ENCODE results near the gene LIN54. TPM values are rescaled to one million over a fixed set of nuclear protein-coding genes. Genes with fewer than 3 reads are reported as not detected.

The LIN54 gene
- total and polyA plus RNA-seq, 2 donors (not counting 1 experiment from before 2014, with no cell fraction given), result 13.3 to 15.2 TPM

DNA sequence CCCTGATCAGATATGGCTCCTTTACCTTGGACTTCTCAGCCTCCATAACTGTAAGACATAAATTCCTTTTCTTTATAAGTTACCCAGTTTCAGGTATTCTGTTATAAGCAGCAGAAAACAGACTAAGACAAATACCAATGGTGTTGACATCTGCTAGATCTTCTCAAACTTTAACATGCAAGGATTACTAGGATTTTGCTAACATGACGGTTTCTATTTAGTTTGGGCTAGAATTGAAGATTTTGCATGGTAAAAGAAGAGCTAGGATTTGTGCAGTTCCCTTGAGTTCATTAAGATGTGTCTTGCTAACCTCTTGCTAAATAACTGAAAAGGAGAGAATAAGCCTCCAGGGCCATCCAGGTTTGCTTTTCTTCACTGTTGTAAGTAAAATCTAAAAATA lies 19.1 kb upstream of the LIN54 start:
- DNase-seq (ENCODE audit: low read depth in 2 of 2), result no peak
- H3K4me2 ChIP-seq (ENCODE audit: extremely low read depth, insufficient read depth, low read length), result no peak overlapping the region
- TF ChIP-seq CTCF (conservative IDR thresholded peaks at IDR 0.05 in 1 of 2, IDR thresholded peaks at IDR 0.05 in 1 of 2; ENCODE audit: low read depth in 1 of 2, low read length in 2 of 2), result no peak
- no peak for TF ChIP-seq EZH2 (IDR thresholded peaks at IDR 0.05; ENCODE audit: low read length, missing control alignments)
- no peaks in the 10 kb centered on the region for H3K9me3 ChIP-seq (ENCODE audit: control insufficient read depth, insufficient read depth, low read depth, low read length)
- H2AFZ ChIP-seq (ENCODE audit: low read length), result no peak overlapping the region
- H4K20me1 ChIP-seq (ENCODE audit: control insufficient read depth, extremely low read depth, insufficient read depth, low read length), result no peaks in the 10 kb centered on the region
- H3K27me3 ChIP-seq (ENCODE audit: control insufficient read depth, insufficient read depth, low read length), result peaks cover 2% of the 10 kb centered on the region
- H3K9ac ChIP-seq (ENCODE audit: insufficient read depth, low read length), result no peak overlapping the region
- H3K79me2 ChIP-seq (ENCODE audit: control insufficient read depth, insufficient read depth, low read length), result no peaks in the 10 kb centered on the region
- no peak overlapping the region for H3K27ac ChIP-seq (ENCODE audit: insufficient read depth, low read length)
- H3K4me3 ChIP-seq (replicated peaks in 1 of 4; ENCODE audit: control extremely low read depth in 1 of 4, insufficient read depth in 1 of 4, low read depth in 3 of 4, low read length in 4 of 4), result no peak overlapping the region
- H3K36me3 ChIP-seq (ENCODE audit: control insufficient read depth, insufficient read depth, low read length), result no peaks in the 10 kb centered on the region
- no peaks in the 10 kb centered on the region for H3K4me1 ChIP-seq (ENCODE audit: control insufficient read depth, extremely low read depth, insufficient read depth, low read length)

DNA sequence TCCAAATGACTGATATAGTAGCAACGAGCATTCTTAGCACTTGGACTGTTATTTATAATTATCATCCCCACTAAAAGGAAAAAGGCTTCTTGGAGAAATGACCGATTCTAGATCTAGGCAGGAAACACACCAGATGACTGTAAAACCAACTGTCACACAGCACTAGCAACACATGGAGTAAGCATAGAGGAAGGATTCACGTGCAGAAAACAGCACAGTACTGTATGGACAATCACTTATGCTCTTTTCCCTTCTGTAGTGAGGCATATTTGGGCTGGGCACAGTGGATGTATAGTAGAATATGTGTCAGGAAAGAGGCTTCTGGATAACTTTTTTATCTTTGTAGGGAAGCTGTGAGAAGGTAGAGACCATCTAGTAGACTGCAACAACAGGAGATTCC lies 18.4 kb upstream of the LIN54 start:
- Histone ChIP-seq H3K4me3 (replicated peaks in 1 of 4; ENCODE audit: control extremely low read depth in 1 of 4, insufficient read depth in 1 of 4, low read depth in 3 of 4, low read length in 4 of 4) (no peak overlapping the region), H3K4me1 (ENCODE audit: control insufficient read depth, extremely low read depth, insufficient read depth, low read length) (no peaks in the 10 kb centered on the region), H4K20me1 (ENCODE audit: control insufficient read depth, extremely low read depth, insufficient read depth, low read length) (no peaks in the 10 kb centered on the region), H3K27ac (ENCODE audit: insufficient read depth, low read length) (no peak overlapping the region), H3K9ac (ENCODE audit: insufficient read depth, low read length) (no peak overlapping the region), H3K36me3 (ENCODE audit: control insufficient read depth, insufficient read depth, low read length) (no peaks in the 10 kb centered on the region), H2AFZ (ENCODE audit: low read length) (no peak overlapping the region), H3K27me3 (ENCODE audit: control insufficient read depth, insufficient read depth, low read length) (peaks cover 2% of the 10 kb centered on the region), H3K9me3 (ENCODE audit: control insufficient read depth, insufficient read depth, low read depth, low read length) (no peaks in the 10 kb centered on the region), H3K4me2 (ENCODE audit: extremely low read depth, insufficient read depth, low read length) (no peak overlapping the region), H3K79me2 (ENCODE audit: control insufficient read depth, insufficient read depth, low read length) (no peaks in the 10 kb centered on the region)
- DNase-seq (ENCODE audit: low read depth in 2 of 2), result no peak
- TF ChIP-seq EZH2 (IDR thresholded peaks at IDR 0.05; ENCODE audit: low read length, missing control alignments), result no peak
- TF ChIP-seq CTCF (conservative IDR thresholded peaks at IDR 0.05 in 1 of 2, IDR thresholded peaks at IDR 0.05 in 1 of 2; ENCODE audit: low read depth in 1 of 2, low read length in 2 of 2), result no peak

- H3K9ac ChIP-seq (ENCODE audit: insufficient read depth, low read length), result no peak overlapping the region
- H3K27me3 ChIP-seq (ENCODE audit: control insufficient read depth, insufficient read depth, low read length), result peaks cover 2% of the 10 kb centered on the region
- H3K4me1 ChIP-seq (ENCODE audit: control insufficient read depth, extremely low read depth, insufficient read depth, low read length), result no peaks in the 10 kb centered on the region
- no peaks in the 10 kb centered on the region for H3K9me3 ChIP-seq (ENCODE audit: control insufficient read depth, insufficient read depth, low read depth, low read length)
- H3K4me2 ChIP-seq (ENCODE audit: extremely low read depth, insufficient read depth, low read length), result no peak overlapping the region
- no peaks in the 10 kb centered on the region for H3K79me2 ChIP-seq (ENCODE audit: control insufficient read depth, insufficient read depth, low read length)
- H3K4me3 ChIP-seq (replicated peaks in 1 of 4; ENCODE audit: control extremely low read depth in 1 of 4, insufficient read depth in 1 of 4, low read depth in 3 of 4, low read length in 4 of 4), result no peak overlapping the region
- no peaks in the 10 kb centered on the region for H3K36me3 ChIP-seq (ENCODE audit: control insufficient read depth, insufficient read depth, low read length)
- DNase-seq (ENCODE audit: low read depth in 2 of 2), result no peak
- H2AFZ ChIP-seq (ENCODE audit: low read length), result no peak overlapping the region
- TF ChIP-seq EZH2 (IDR thresholded peaks at IDR 0.05; ENCODE audit: low read length, missing control alignments), result no peak
- no peak for TF ChIP-seq CTCF (conservative IDR thresholded peaks at IDR 0.05 in 1 of 2, IDR thresholded peaks at IDR 0.05 in 1 of 2; ENCODE audit: low read depth in 1 of 2, low read length in 2 of 2)
- no peaks in the 10 kb centered on the region for H4K20me1 ChIP-seq (ENCODE audit: control insufficient read depth, extremely low read depth, insufficient read depth, low read length)
- no peak overlapping the region for H3K27ac ChIP-seq (ENCODE audit: insufficient read depth, low read length)
These were observed 14.9 kb upstream of the LIN54 start for GRCh38 chr4:83025563-83025962.

Data from fibroblast of lung (primary cell).